ENCODE data around the gene SEC14L5.

The SEC14L5 gene

GRCh38 chr16:5026664-5027063 lies 68.5 kb downstream of the SEC14L5 start:
- no peak for DNase-seq (ENCODE audit: low read depth, low spot score)
- Histone ChIP-seq H3K36me3 (ENCODE audit: insufficient read depth, low read length) (no peaks in the 10 kb centered on the region), H3K9me3 (ENCODE audit: low read depth, low read length) (no peaks in the 10 kb centered on the region), H3K4me3 (no peak overlapping the region), H3K9ac (ENCODE audit: insufficient read length) (no peak overlapping the region), H3K27ac (no peak overlapping the region)
- TF ChIP-seq EZH2 (IDR thresholded peaks at IDR 0.05) (no peak), FOXP2 (optimal IDR thresholded peaks at IDR 0.05; ENCODE audit: control extremely low read depth, extremely low read length, insufficient read depth) (no peak), POLR2AphosphoS5 (IDR thresholded peaks at IDR 0.05; ENCODE audit: borderline replicate concordance, low read depth, low read length) (no peak)

- no peak overlapping the region for H3K4me3 ChIP-seq
- H3K9ac ChIP-seq (ENCODE audit: insufficient read length), result no peak overlapping the region
- DNase-seq (ENCODE audit: low read depth, low spot score), result no peak
- TF ChIP-seq POLR2AphosphoS5 (IDR thresholded peaks at IDR 0.05; ENCODE audit: borderline replicate concordance, low read depth, low read length), result no peak
- H3K36me3 ChIP-seq (ENCODE audit: insufficient read depth, low read length), result no peaks in the 10 kb centered on the region
- H3K9me3 ChIP-seq (ENCODE audit: low read depth, low read length), result no peaks in the 10 kb centered on the region
- no peak overlapping the region for H3K27ac ChIP-seq
Observed at GRCh38 chr16:5027086-5027485, 69.0 kb downstream of the SEC14L5 start.

DNA sequence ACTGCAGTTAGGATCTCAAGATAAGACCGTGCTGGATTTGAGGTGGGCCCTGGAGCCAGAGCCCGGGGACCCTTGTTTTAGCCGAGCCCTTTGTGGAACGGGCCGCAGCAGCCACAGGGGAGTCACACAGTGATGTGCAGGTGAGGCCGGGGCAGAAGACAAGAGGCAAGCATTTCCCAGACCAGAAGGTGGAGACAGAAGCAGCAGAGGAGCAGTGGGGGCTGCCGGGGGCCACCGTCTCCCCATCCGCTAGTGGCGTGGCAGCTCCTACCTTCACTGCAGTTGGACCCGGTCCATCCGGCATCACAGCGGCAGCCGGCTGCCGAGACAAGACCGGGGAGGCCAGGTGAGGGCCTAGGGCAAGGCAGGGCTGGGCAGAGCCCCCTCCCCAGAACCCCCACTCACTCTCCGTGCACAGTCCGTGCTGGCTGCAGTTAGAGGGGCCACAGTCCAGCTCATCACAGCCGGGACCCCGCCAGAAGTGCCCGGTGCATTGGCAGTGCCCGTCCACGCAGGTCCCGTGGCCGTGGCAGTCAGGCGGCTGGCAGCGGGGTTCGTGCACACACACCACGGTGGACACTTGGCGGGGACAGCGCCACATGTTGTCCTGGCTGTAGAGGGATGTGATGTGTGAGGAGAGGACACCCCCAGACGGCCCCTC lies 69.6 kb downstream of the SEC14L5 start:
- Histone ChIP-seq H3K4me3 (no peak overlapping the region), H3K36me3 (ENCODE audit: insufficient read depth, low read length) (no peaks in the 10 kb centered on the region), H3K9me3 (ENCODE audit: low read depth, low read length) (no peaks in the 10 kb centered on the region), H3K27ac (no peak overlapping the region), H3K9ac (ENCODE audit: insufficient read length) (no peak overlapping the region)
- TF ChIP-seq FOXP2 (optimal IDR thresholded peaks at IDR 0.05; ENCODE audit: control extremely low read depth, extremely low read length, insufficient read depth), result no peak
- no peak for TF ChIP-seq EZH2 (IDR thresholded peaks at IDR 0.05)
- no peak for TF ChIP-seq POLR2AphosphoS5 (IDR thresholded peaks at IDR 0.05; ENCODE audit: borderline replicate concordance, low read depth, low read length)
- DNase-seq (ENCODE audit: low read depth, low spot score), result no peak

GRCh38 chr16:5028950-5029475 lies 70.9 kb downstream of the SEC14L5 start:
- Histone ChIP-seq H3K4me3 (no peak overlapping the region), H3K36me3 (ENCODE audit: insufficient read depth, low read length) (no peaks in the 10 kb centered on the region), H3K9me3 (ENCODE audit: low read depth, low read length) (no peaks in the 10 kb centered on the region), H3K27ac (no peak overlapping the region), H3K9ac (ENCODE audit: insufficient read length) (no peak overlapping the region)
- DNase-seq (ENCODE audit: low read depth, low spot score), result no peak
- TF ChIP-seq EZH2 (IDR thresholded peaks at IDR 0.05), result no peak
- no peak for TF ChIP-seq POLR2AphosphoS5 (IDR thresholded peaks at IDR 0.05; ENCODE audit: borderline replicate concordance, low read depth, low read length)
- no peak for TF ChIP-seq FOXP2 (optimal IDR thresholded peaks at IDR 0.05; ENCODE audit: control extremely low read depth, extremely low read length, insufficient read depth)

DNA sequence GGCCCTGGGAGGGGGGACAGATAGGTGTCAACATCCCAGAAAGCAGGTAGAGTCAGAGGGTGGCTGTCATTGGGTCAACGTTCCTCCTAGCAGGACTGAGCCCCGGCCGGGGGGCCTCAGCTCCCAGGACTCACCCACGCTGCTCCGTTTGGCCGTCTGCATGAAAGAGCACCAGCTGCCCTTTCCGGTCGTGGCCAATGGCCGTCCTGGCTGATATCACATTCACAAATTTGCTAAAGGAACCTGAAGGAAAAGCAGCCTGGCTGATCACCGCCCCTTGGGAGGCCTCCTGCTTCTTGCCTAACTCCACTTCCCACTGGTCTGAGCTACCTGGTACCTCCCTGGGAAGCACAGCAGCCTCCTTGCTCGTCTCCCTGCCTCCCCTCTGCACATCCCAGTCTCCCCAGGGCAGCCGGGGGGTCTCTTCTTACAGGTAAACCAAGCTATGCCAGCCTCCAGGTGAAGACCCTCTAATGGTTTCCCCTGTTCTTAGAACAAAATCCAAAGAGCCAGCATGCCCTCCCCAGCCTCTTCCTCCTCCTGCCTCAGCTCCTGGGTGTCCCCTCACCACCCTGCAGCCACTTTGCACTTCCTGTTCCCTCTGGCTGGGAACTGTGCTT lies 72.2 kb downstream of the SEC14L5 start:
- Histone ChIP-seq H3K36me3 (ENCODE audit: insufficient read depth, low read length) (no peaks in the 10 kb centered on the region), H3K27ac (no peak overlapping the region), H3K9me3 (ENCODE audit: low read depth, low read length) (no peaks in the 10 kb centered on the region), H3K9ac (ENCODE audit: insufficient read length) (no peak overlapping the region), H3K4me3 (no peak overlapping the region)
- no peak for TF ChIP-seq EZH2 (IDR thresholded peaks at IDR 0.05)
- TF ChIP-seq POLR2AphosphoS5 (IDR thresholded peaks at IDR 0.05; ENCODE audit: borderline replicate concordance, low read depth, low read length), result no peak
- TF ChIP-seq FOXP2 (optimal IDR thresholded peaks at IDR 0.05; ENCODE audit: control extremely low read depth, extremely low read length, insufficient read depth), result no peak
- no peak for DNase-seq (ENCODE audit: low read depth, low spot score)

DNA sequence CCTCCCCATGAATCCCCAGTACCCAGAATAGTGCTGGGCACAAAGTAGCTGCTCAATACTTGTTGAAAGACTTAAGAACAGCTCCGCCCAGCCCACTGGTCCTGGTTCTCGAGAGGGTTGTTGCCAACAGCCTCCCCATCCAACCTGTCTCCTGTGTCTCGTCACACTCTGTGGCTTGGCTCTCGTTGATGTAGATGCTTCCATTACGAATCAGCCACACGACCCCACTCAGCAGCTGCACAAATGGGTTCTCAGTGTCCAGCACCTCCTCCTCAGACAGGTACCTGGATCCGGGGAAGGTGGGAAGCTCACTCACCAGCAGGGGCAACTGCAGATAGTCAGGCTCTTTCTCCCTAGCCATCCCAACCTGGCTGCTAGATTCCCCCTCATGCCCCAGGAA lies 73.5 kb downstream of the SEC14L5 start:
- H3K4me3 ChIP-seq, result no peak overlapping the region
- H3K27ac ChIP-seq, result no peak overlapping the region
- no peaks in the 10 kb centered on the region for H3K9me3 ChIP-seq (ENCODE audit: low read depth, low read length)
- H3K36me3 ChIP-seq (ENCODE audit: insufficient read depth, low read length), result no peaks in the 10 kb centered on the region
- no peak for DNase-seq (ENCODE audit: low read depth, low spot score)
- TF ChIP-seq FOXP2 (optimal IDR thresholded peaks at IDR 0.05; ENCODE audit: control extremely low read depth, extremely low read length, insufficient read depth) (no peak), POLR2AphosphoS5 (IDR thresholded peaks at IDR 0.05; ENCODE audit: borderline replicate concordance, low read depth, low read length) (no peak), EZH2 (IDR thresholded peaks at IDR 0.05) (no peak)
- no peak overlapping the region for H3K9ac ChIP-seq (ENCODE audit: insufficient read length)

GRCh38 chr16:5032748-5033167 lies 74.6 kb downstream of the SEC14L5 start:
- H3K9me3 ChIP-seq (ENCODE audit: low read depth, low read length), result no peaks in the 10 kb centered on the region
- H3K9ac ChIP-seq (ENCODE audit: insufficient read length), result peak overlapping the region; percentile 50
- no peak overlapping the region for H3K27ac ChIP-seq
- DNase-seq (ENCODE audit: low read depth, low spot score), result no peak
- H3K36me3 ChIP-seq (ENCODE audit: insufficient read depth, low read length), result no peaks in the 10 kb centered on the region
- peak overlapping the region; percentile 76 for H3K4me3 ChIP-seq
- TF ChIP-seq POLR2AphosphoS5 (IDR thresholded peaks at IDR 0.05; ENCODE audit: borderline replicate concordance, low read depth, low read length) (no peak), EZH2 (IDR thresholded peaks at IDR 0.05) (no peak), FOXP2 (optimal IDR thresholded peaks at IDR 0.05; ENCODE audit: control extremely low read depth, extremely low read length, insufficient read depth) (no peak)

DNA sequence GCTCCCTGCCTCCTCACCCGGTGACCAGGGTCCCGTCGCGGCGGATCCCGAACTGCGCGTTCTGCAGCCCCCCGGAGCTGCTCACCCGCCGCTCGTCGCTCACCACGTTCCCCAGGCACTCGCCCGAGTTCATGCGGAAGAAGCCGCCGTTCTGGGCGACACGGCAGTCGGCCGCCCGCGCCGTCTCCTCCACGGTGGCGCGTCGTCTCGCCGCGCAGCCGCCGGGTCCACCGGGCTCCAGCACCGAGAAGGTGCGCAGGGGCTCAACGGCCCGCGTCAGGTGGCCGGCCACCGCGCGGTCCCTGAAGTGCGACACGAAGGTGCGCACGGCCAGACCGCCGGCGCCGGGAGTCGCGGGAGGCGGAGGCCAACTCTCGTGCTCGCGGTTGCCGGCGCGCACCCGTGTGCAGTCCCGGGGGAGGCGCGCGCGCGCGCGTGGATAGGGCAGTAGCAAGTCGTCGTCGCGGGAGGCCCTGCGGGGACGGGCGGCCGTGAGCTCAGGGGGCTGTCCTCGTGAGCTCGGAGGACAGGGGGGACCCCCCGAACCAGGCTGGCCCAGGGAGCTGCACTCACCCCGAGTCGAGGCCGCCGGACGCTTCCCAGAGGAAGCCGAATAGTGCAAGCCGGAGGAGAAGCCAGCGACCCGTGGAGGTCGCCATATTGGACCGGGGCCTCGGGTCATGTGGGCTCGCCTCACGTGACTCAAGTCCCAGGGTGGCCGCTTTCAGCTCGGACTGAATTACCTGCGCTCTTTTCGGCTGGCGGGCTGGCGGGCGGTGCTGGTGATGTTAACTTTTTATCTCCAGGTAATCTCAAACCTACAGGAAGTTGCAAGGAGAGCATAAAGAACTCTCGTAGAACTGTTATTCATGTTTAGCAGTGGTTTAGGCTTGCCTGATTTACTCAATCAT lies 75.4 kb downstream of the SEC14L5 start, which contains the start of gene NAGPA:
TSS of gene NAGPA (minus strand) at position 680 of the 911 bp plus-strand sequence. CDS start at position 659, 21 bp downstream.
- TF ChIP-seq FOXP2 (optimal IDR thresholded peaks at IDR 0.05; ENCODE audit: control extremely low read depth, extremely low read length, insufficient read depth) (no peak), POLR2AphosphoS5 (IDR thresholded peaks at IDR 0.05; ENCODE audit: borderline replicate concordance, low read depth, low read length) (peak; percentile 58; the same call in 1 of the 2 replicates), EZH2 (IDR thresholded peaks at IDR 0.05) (no peak)
- Histone ChIP-seq H3K9me3 (ENCODE audit: low read depth, low read length) (no peaks in the 10 kb centered on the region), H3K27ac (no peak within 1 kb of the TSS), H3K4me3 (peak within 1 kb of the TSS; percentile 76), H3K9ac (ENCODE audit: insufficient read length) (peak within 1 kb of the TSS; percentile 50), H3K36me3 (ENCODE audit: insufficient read depth, low read length) (no peaks in the 10 kb centered on the region)
- DNase-seq (ENCODE audit: low read depth, low spot score), result no peak

All from SK-N-MC (cell line).